IMR-90 (cell line): ENCODE results near the gene FYB2. TPM values are rescaled to one million over a fixed set of nuclear protein-coding genes. Genes with fewer than 3 reads are reported as not detected.

Experiments used
- ATAC-seq: fragments of 200-7000 bp; cut with Tn5 transposase; 2 replicates; pipeline ENCODE4 v1.9.1; 2020; ENCODE audit warnings: low read depth, mild to moderate bottlenecking, moderate library complexity
- BruUV-seq: library from RNA; stranded (reverse); fragments of 400-500 nt; replicated peaks from 2 replicates; lab custom pipeline; 2021; lab: Mats Ljungman, UMichigan
- CTCF ChIA-PET: fragments of 300-600 bp; formaldehyde crosslinking; extraction: SDS; loops from one replicate; lab custom pipeline; 2021; ENCODE audit warnings: antibody characterized with exemption; lab: Yijun Ruan, JAX
- POLR2A ChIA-PET: fragments of 300-600 bp; sonication (Branson Sonifier 250); formaldehyde crosslinking; loops from one replicate; lab custom pipeline; 2022; ENCODE audit warnings: antibody characterized with exemption; ENCODE audit not compliant: unreplicated experiment; lab: Charles Lee
- DNase-seq: peaks from one replicate; pipeline ENCODE4 v3.0.0; 2013
- H2AFZ ChIP-seq: replicated peaks from 2 replicates; pipeline ENCODE3; 2013; ENCODE audit warnings: low read length, mild to moderate bottlenecking; ENCODE audit not compliant: poor library complexity
- H2AK5ac ChIP-seq: 2 replicates; pipeline ENCODE4 v1.6.1; 2013; ENCODE audit warnings: low read depth, low read length, inconsistent platforms
- H2AK9ac ChIP-seq: replicated peaks from 2 replicates; pipeline ENCODE3; 2013; ENCODE audit warnings: mild to moderate bottlenecking, low read depth, low read length, moderate library complexity; ENCODE audit not compliant: poor library complexity
- H2BK120ac ChIP-seq: 2 replicates; pipeline ENCODE4 v1.6.1; 2013; ENCODE audit warnings: low read depth, low read length, inconsistent platforms
- H2BK15ac ChIP-seq: 3 replicates; pipeline ENCODE4 v1.6.1; 2013; ENCODE audit warnings: low read depth, low read length, inconsistent platforms
- H2BK20ac ChIP-seq: 2 replicates; pipeline ENCODE4 v1.6.1; 2013; ENCODE audit warnings: low read depth, mild to moderate bottlenecking, inconsistent platforms, low read length, moderate library complexity
- H2BK5ac ChIP-seq: 2 replicates; pipeline ENCODE4 v1.6.1; 2013; ENCODE audit warnings: mild to moderate bottlenecking, low read depth, low read length, inconsistent platforms; ENCODE audit not compliant: poor library complexity, severe bottlenecking
- H3K14ac ChIP-seq: replicated peaks from 2 replicates; pipeline ENCODE4 v1.6.1; 2013; ENCODE audit warnings: low read depth, low read length, inconsistent platforms
- H3K18ac ChIP-seq: 2 replicates; pipeline ENCODE4 v1.6.1; 2013; ENCODE audit warnings: low read depth, low read length, control low read depth
- H3K23ac ChIP-seq: 2 replicates; pipeline ENCODE4 v1.6.1; 2013; ENCODE audit warnings: low read depth, low read length, inconsistent platforms
- H3K27ac ChIP-seq: 2 replicates; pipeline ENCODE4 v1.5.1; 2013; ENCODE audit warnings: mild to moderate bottlenecking, control low read depth, low read length; ENCODE audit not compliant: insufficient read depth
- H3K27me3 ChIP-seq: 2 replicates; pipeline ENCODE4 v1.6.1; 2013; ENCODE audit warnings: low read length; ENCODE audit not compliant: control insufficient read depth, insufficient read depth
- H3K36me3 ChIP-seq: 2 replicates; pipeline ENCODE4 v1.6.1; 2013; ENCODE audit warnings: low read length, mixed read lengths; ENCODE audit not compliant: control insufficient read depth, insufficient read depth
- H3K4ac ChIP-seq: 2 replicates; pipeline ENCODE4 v1.6.1; 2013; ENCODE audit warnings: low read depth, low read length, inconsistent platforms
- H3K4me1 ChIP-seq: 2 replicates; pipeline ENCODE4 v1.6.1; 2013; ENCODE audit warnings: low read length, mixed read lengths; ENCODE audit not compliant: control insufficient read depth, insufficient read depth
- H3K4me2 ChIP-seq: 2 replicates; pipeline ENCODE4 v1.6.1; 2013; ENCODE audit warnings: low read depth, mild to moderate bottlenecking, control low read depth, low read length, moderate library complexity
- H3K4me3 ChIP-seq: 2 replicates; pipeline ENCODE4 v1.5.1; 2013; ENCODE audit warnings: low read depth, mild to moderate bottlenecking, control low read depth, low read length, moderate library complexity; ENCODE audit not compliant: insufficient read depth
- H3K56ac ChIP-seq: 2 replicates; pipeline ENCODE4 v1.6.1; 2013; ENCODE audit warnings: low read length, inconsistent platforms; ENCODE audit not compliant: insufficient read depth; ENCODE audit errors: extremely low read depth
- H3K79me1 ChIP-seq, 2 experiments: 2 replicates each; pipeline ENCODE4 v1.6.1; 2013; ENCODE audit warnings: low read length in 2 of 2, inconsistent platforms in 1 of 2, low read depth in 1 of 2
- H3K9ac ChIP-seq: 2 replicates; pipeline ENCODE4 v1.6.1; 2013; ENCODE audit warnings: low read depth, low read length, control low read depth
- H3K9me1 ChIP-seq: 2 replicates; pipeline ENCODE4 v1.6.1; 2013; ENCODE audit warnings: low read length, inconsistent platforms; ENCODE audit not compliant: insufficient read depth
- H3K9me3 ChIP-seq: 2 replicates; pipeline ENCODE4 v1.6.1; 2013; ENCODE audit warnings: low read length; ENCODE audit not compliant: control insufficient read depth, insufficient read depth
- H4K20me1 ChIP-seq: 2 replicates; pipeline ENCODE4 v1.6.1; 2013; ENCODE audit warnings: low read length, inconsistent platforms; ENCODE audit not compliant: insufficient read depth
- H4K5ac ChIP-seq: 2 replicates; pipeline ENCODE4 v1.6.1; 2013; ENCODE audit warnings: mild to moderate bottlenecking, low read depth, low read length, control low read depth
- H4K8ac ChIP-seq, 2 experiments: 2 replicates each; pipeline ENCODE4 v1.6.1; 2013; ENCODE audit warnings: low read depth in 2 of 2, low read length in 2 of 2, control low read depth in 1 of 2, inconsistent platforms in 1 of 2
- H4K91ac ChIP-seq: 2 replicates; pipeline ENCODE4 v1.6.1; 2013; ENCODE audit warnings: low read depth, low read length, inconsistent platforms; ENCODE audit not compliant: insufficient read depth
- MAZ ChIP-seq: IDR thresholded peaks from 2 replicates; pipeline ENCODE4 v1.6.1; 2012; ENCODE audit warnings: low read depth, mild to moderate bottlenecking, low read length, improper control_type of control experiment, moderate library complexity, borderline replicate concordance
- MXI1 ChIP-seq: IDR thresholded peaks from 2 replicates; pipeline ENCODE4 v1.6.1; 2012; ENCODE audit warnings: low read depth, mild to moderate bottlenecking, low read length, moderate library complexity, borderline replicate concordance
- NFE2L2 ChIP-seq: fragments of 150-350 bp; IDR thresholded peaks from 2 replicates; pipeline ENCODE4 v1.6.1; 2016; ENCODE audit warnings: low read depth, mild to moderate bottlenecking, low read length
- RCOR1 ChIP-seq: IDR thresholded peaks from 2 replicates; pipeline ENCODE4 v1.6.1; 2012; ENCODE audit warnings: mild to moderate bottlenecking, low read length, improper control_type of control experiment; ENCODE audit not compliant: insufficient replicate concordance
- WGBS, 2 experiments: methylation state at CpG; one replicate each; pipeline versions ENCODE4 v1.1.5 to v1.1.7; 2013; ENCODE audit warnings: missing lambda C conversion rate in 2 of 2; ENCODE audit not compliant: insufficient read length in 1 of 2; ENCODE audit errors: extremely low coverage in 2 of 2; 5-methylcytosine and 5-hydroxymethylcytosine counted together
- dilution Hi-C: fragments of 300-500 bp; cut with HindIII; formaldehyde crosslinking; loops from one replicate; pipeline ENCODE4 v1.14.3; 2018; ENCODE audit warnings: low sequenced_read_pairs; ENCODE audit not compliant: unreplicated experiment
- in situ Hi-C: fragments of 300-500 bp; cut with MboI; formaldehyde crosslinking; loops from 3 replicates; pipeline ENCODE4 v1.14.3; 2019; ENCODE audit warnings: low sequenced_read_pairs, inconsistent platforms, mixed read lengths
- intact Hi-C: fragments of 100-400 bp; cut with micrococcal nuclease; formaldehyde crosslinking; loops from 2 replicates; pipeline ENCODE4 v1.10.0; 2022
- polyA plus RNA-seq, 3 experiments: library from polyadenylated mRNA; depleted of rRNA; stranded (reverse); fragments of >200 nt; gene quantifications; 2 replicates each; pipeline ENCODE4 v1.2.3, GENCODE V29; 2012; ENCODE audit warnings: low replicate concordance in 1 of 3
- total RNA-seq: library from RNA; depleted of rRNA; stranded (reverse); fragments of >200 nt; gene quantifications from 2 replicates; pipeline ENCODE4 v1.2.3, GENCODE V29; 2012
- TF ChIP-seq, protein P1 (sequence below): conservative IDR thresholded peaks from 2 replicates; pipeline ENCODE4 v1.5.1; 2012; ENCODE audit warnings: mild to moderate bottlenecking, low read depth, low read length, improper control_type of control experiment

FYB2 gene
- total and polyA plus RNA-seq, 2 of the 4 experiments (the other 2 are of a cell fraction): under 0.01 TPM; not detected in 1

DNA sequence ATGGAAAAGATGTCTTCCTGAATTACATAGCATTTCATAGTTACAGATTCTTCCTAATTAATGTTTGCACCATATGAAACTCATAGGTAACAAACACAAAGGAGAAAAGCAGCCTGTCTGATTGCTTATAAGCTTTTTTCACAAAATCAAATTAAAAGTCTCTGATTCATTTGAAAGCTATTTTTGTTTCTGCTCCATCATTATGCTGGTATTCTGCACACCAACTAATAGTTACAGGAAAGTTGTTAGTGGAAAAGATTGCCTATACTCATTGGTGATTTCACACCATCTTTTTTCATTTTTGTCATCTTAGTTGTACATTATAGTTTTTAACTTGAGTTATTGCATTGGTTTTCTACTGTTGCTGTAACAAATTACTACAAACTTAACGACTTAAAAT, 104.0 kb downstream of the FYB2 start:
- Histone ChIP-seq H3K4me3 (no peak overlapping the region), H2AK9ac (no peak overlapping the region), H3K9me1 (no peaks in the 10 kb centered on the region), H3K23ac (no peak overlapping the region), H3K36me3 (no peaks in the 10 kb centered on the region), H4K8ac (no peak overlapping the region; a peak in 2 of 4 replicates), H2AK5ac (no peak overlapping the region), H2BK5ac (peak overlapping the region; percentile 48), H3K14ac (no peak overlapping the region), H2BK20ac (peak overlapping the region; percentile 84; the same call in 1 of the 2 replicates), H4K91ac (no peak overlapping the region), H2AFZ (no peak overlapping the region), H3K79me1 (no peaks in the 10 kb centered on the region), H3K9ac (no peak overlapping the region), H3K27ac (no peak overlapping the region), H3K9me3 (no peaks in the 10 kb centered on the region), H4K20me1 (no peaks in the 10 kb centered on the region), H3K4me1 (peaks cover 5% of the 10 kb centered on the region), H4K5ac (no peak overlapping the region), H2BK15ac (0 out of 3 replicates have a peak overlapping the region, but pooled peaks have one; percentile 47), H2BK120ac (no peak overlapping the region; the same call in 1 of the 2 replicates), H3K4ac (peak overlapping the region; percentile 72; the same call in 1 of the 2 replicates), H3K56ac (no peak overlapping the region), H3K27me3 (no peaks in the 10 kb centered on the region), H3K18ac (no peak overlapping the region), H3K4me2 (no peak overlapping the region)
- in situ Hi-C loops (no loop called here), dilution Hi-C loops (no loop called here), intact Hi-C loops (no loop called here)
- POLR2A ChIA-PET: no interaction called here
- peak; percentile 27 for DNase-seq
- CTCF ChIA-PET: no interaction called here
- BruUV-seq: no TSS peak
- TF ChIP-seq MXI1 (no peak), NFE2L2 (no peak), RCOR1 (no peak), MAZ (no peak)
- TF ChIP-seq, protein P1, sequence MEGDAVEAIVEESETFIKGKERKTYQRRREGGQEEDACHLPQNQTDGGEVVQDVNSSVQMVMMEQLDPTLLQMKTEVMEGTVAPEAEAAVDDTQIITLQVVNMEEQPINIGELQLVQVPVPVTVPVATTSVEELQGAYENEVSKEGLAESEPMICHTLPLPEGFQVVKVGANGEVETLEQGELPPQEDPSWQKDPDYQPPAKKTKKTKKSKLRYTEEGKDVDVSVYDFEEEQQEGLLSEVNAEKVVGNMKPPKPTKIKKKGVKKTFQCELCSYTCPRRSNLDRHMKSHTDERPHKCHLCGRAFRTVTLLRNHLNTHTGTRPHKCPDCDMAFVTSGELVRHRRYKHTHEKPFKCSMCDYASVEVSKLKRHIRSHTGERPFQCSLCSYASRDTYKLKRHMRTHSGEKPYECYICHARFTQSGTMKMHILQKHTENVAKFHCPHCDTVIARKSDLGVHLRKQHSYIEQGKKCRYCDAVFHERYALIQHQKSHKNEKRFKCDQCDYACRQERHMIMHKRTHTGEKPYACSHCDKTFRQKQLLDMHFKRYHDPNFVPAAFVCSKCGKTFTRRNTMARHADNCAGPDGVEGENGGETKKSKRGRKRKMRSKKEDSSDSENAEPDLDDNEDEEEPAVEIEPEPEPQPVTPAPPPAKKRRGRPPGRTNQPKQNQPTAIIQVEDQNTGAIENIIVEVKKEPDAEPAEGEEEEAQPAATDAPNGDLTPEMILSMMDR: no peak
- peak; percentile 21; the same call in 1 of the 2 replicates for ATAC-seq
- WGBS, 2 experiments: no CpG with 5 or more reads among the region's 1 CpG
